Glutamatergic neuron (in vitro differentiated cells): ENCODE results near the gene CDH3. TPM values are rescaled to one million over a fixed set of nuclear protein-coding genes. Genes with fewer than 3 reads are reported as not detected.

ENCODE experiments used
- DNase-seq: peaks from one replicate; pipeline ENCODE4 v3.0.0; 2022
- H3K27ac Mint-ChIP-seq: one replicate; pipeline ENCODE4 v1.8.0; 2020; ENCODE audit warnings: mild to moderate bottlenecking, mixed read lengths, inconsistent platforms; ENCODE audit not compliant: unreplicated experiment
- H3K27me3 Mint-ChIP-seq: one replicate; pipeline ENCODE4 v1.8.0; 2020; ENCODE audit warnings: mild to moderate bottlenecking, moderate library complexity, mixed read lengths, inconsistent platforms; ENCODE audit not compliant: unreplicated experiment
- H3K36me3 Mint-ChIP-seq: one replicate; pipeline ENCODE4 v1.8.0; 2020; ENCODE audit warnings: mild to moderate bottlenecking, mixed read lengths, inconsistent platforms; ENCODE audit not compliant: unreplicated experiment
- H3K4me1 Mint-ChIP-seq: one replicate; pipeline ENCODE4 v1.8.0; 2020; ENCODE audit warnings: mild to moderate bottlenecking, low read depth, mixed read lengths, inconsistent platforms; ENCODE audit not compliant: unreplicated experiment
- H3K4me3 Mint-ChIP-seq: one replicate; pipeline ENCODE4 v1.8.0; 2020; ENCODE audit warnings: mild to moderate bottlenecking, mixed read lengths, inconsistent platforms; ENCODE audit not compliant: unreplicated experiment
- H3K9me3 Mint-ChIP-seq: one replicate; pipeline ENCODE4 v1.8.0; 2020; ENCODE audit warnings: mild to moderate bottlenecking, moderate library complexity, mixed read lengths, inconsistent platforms; ENCODE audit not compliant: unreplicated experiment
- total RNA-seq: library from RNA; stranded (reverse); fragmentation: NEBNext Ultra II Directional; extraction: Animal tissue kit (Norgen Biotek cat#: 25700); gene quantifications from one replicate; pipeline ENCODE4 v1.2.1, GENCODE V29; 2021; ENCODE audit not compliant: unreplicated experiment
- TF ChIP-seq, protein P1 (sequence below): fragments of 200-600 bp; sonication (generic); IDR thresholded peaks from one replicate; pipeline ENCODE4 v1.5.0; 2021; ENCODE audit not compliant: partially characterized antibody, unreplicated experiment

The CDH3 gene
- total RNA-seq, 1 donor from 2014 or later = 1.3 TPM

DNA sequence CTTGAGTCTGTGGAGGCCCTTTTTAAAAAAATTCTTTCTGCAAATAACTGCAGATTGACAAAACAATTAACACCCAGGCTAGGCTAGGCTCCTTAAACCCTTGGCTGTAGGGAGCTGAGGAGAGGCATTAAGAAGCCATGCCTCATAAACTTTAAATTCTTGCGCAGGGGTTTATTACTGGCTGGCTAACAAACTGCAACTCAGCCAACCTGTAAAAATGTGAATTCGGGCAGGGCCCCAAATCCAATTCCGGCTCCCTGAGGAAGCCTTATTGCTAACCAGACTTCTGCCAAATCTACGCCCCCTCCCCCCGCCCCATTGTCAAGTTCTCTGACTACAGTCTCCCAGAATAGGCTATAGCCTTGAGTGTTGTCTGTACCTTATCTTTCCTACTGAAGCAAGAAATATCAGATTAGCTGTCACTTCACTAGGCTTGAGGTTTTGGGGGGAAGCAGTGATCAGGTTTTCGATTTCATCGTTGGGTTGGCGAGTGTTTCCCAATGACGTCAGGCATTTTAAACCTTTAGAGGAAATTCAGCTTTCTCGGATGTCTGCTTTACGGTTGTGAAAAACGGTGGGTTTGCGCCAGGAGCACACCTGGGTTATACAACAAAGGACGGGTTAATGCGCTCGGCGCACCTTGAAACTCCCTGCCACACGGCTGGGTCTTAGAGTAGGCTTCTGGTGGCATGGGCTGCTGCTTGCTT is 2.0 kb downstream of the CDH3 start:
- Mint-ChIP-seq H3K4me3 (no peak overlapping the region), H3K9me3 (no peaks in the 10 kb centered on the region), H3K27ac (no peak overlapping the region), H3K4me1 (no peaks in the 10 kb centered on the region), H3K36me3 (no peaks in the 10 kb centered on the region), H3K27me3 (peaks cover 13% of the 10 kb centered on the region)
- no peak for DNase-seq
- TF ChIP-seq, protein P1, sequence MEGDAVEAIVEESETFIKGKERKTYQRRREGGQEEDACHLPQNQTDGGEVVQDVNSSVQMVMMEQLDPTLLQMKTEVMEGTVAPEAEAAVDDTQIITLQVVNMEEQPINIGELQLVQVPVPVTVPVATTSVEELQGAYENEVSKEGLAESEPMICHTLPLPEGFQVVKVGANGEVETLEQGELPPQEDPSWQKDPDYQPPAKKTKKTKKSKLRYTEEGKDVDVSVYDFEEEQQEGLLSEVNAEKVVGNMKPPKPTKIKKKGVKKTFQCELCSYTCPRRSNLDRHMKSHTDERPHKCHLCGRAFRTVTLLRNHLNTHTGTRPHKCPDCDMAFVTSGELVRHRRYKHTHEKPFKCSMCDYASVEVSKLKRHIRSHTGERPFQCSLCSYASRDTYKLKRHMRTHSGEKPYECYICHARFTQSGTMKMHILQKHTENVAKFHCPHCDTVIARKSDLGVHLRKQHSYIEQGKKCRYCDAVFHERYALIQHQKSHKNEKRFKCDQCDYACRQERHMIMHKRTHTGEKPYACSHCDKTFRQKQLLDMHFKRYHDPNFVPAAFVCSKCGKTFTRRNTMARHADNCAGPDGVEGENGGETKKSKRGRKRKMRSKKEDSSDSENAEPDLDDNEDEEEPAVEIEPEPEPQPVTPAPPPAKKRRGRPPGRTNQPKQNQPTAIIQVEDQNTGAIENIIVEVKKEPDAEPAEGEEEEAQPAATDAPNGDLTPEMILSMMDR = no peak

DNA sequence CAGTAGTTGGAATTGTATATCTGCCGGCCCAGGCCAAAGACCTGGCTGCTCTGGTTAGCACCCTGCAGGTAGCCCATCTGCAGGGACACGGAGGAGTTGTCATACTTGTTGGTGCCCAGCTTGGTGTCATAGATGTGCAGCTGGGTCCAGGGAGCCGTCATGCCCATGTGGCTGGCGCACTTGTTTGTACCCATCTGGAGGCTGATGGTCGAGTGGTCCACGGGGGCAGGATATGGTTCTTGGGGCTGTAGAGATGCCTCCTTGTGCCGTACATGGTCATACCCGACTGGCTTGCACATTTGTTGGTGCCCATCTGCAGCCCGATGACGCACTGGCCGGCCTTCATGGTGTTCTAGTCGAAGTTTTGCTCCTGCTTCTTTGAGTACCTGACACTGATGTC is 6.0 kb downstream of the CDH3 start:
- TF ChIP-seq, protein P1 = no peak
- Mint-ChIP-seq H3K36me3 (no peaks in the 10 kb centered on the region), H3K4me3 (no peak overlapping the region), H3K27ac (no peak overlapping the region), H3K27me3 (peaks cover 4% of the 10 kb centered on the region), H3K9me3 (peaks cover 1% of the 10 kb centered on the region), H3K4me1 (no peaks in the 10 kb centered on the region)
- no peak for DNase-seq

DNA sequence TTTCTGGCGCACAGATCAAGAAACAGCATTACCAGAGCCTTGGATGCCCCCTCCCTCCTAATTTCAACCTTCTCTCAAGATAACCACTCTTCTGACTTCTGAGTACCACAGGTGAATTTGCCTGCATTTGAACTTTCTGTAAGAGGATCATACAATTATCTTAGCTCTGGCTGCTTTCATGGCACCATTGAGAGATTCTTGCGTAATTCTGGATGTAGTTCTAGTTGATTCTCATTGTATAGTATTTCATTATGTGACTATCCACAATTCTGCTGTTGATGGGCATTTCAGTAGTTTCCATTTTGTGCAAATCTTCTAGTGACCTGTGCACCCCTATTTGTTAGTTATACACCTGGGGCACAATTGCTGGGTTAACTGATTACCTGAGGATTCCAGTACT is 7.5 kb downstream of the CDH3 start:
- peaks cover 1% of the 10 kb centered on the region for H3K9me3 Mint-ChIP-seq
- H3K27me3 Mint-ChIP-seq = peaks cover 4% of the 10 kb centered on the region
- TF ChIP-seq, protein P1 = no peak
- H3K4me3 Mint-ChIP-seq = no peak overlapping the region
- no peaks in the 10 kb centered on the region for H3K36me3 Mint-ChIP-seq
- H3K4me1 Mint-ChIP-seq = no peaks in the 10 kb centered on the region
- DNase-seq = no peak
- H3K27ac Mint-ChIP-seq = no peak overlapping the region

DNA sequence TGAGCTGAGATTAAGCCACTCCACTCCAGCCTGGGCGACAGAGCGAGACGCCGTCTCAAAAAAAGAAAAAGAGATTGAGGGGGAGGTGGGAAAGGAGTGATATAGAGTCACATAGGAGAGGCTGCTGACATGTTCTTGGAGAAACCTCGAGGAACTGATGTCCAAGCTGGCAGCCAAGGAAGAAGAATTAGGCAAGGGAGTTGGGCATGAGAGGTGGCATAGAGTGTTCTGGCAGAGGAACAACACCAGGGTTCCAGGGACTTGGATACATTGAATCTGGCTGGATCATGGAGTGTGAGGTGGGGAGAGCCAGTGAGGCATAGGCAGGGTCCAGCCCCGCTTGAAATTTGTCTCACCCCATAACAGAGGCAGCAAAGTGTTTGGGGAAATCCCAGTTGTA is 10.7 kb downstream of the CDH3 start:
- Mint-ChIP-seq H3K4me1 (peaks cover 2% of the 10 kb centered on the region), H3K4me3 (no peak overlapping the region), H3K27ac (no peak overlapping the region), H3K36me3 (no peaks in the 10 kb centered on the region), H3K27me3 (peaks cover 4% of the 10 kb centered on the region), H3K9me3 (peaks cover 1% of the 10 kb centered on the region)
- TF ChIP-seq, protein P1 = no peak
- no peak for DNase-seq

DNA sequence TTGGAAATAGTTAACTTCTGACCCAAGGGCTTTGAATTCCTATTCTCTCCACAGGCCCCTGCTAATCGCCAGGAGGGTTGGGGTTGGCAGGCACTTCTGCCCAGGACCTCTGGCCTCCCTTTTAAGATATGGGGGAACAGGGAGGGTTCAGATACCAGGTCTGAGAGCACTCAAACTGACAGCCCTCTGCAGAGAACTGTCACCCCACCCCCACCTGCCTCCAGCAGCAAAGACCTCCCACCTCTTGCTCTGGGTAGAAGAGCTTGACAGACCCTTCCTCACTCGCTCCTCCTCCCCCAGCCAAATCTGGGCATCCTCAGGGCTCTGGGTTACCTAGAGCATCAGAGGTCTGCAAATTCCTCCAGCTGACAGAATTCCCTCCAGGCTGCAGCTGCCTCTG is 11.6 kb downstream of the CDH3 start:
- no peak overlapping the region for H3K4me3 Mint-ChIP-seq
- H3K9me3 Mint-ChIP-seq = peaks cover 1% of the 10 kb centered on the region
- H3K36me3 Mint-ChIP-seq = no peaks in the 10 kb centered on the region
- TF ChIP-seq, protein P1 = no peak
- no peak for DNase-seq
- H3K4me1 Mint-ChIP-seq = peaks cover 2% of the 10 kb centered on the region
- H3K27ac Mint-ChIP-seq = no peak overlapping the region
- peaks cover 4% of the 10 kb centered on the region for H3K27me3 Mint-ChIP-seq
